Mesenchymal stem cell (in vitro differentiated cells and primary cell): Measurements from ENCODE around the gene MRPL1.

Source experiments
- DNase-seq: peaks from one replicate; pipeline ENCODE4 v3.0.0-alpha.2; 2013
- H2AFZ ChIP-seq: one replicate; pipeline ENCODE4 v1.6.1; 2013; ENCODE audit warnings: low read depth, mild to moderate bottlenecking, control low read depth, inconsistent platforms, low read length, moderate library complexity
- H2AK5ac ChIP-seq: 2 replicates; pipeline ENCODE4 v1.6.1; 2013; ENCODE audit warnings: low read length, moderate library complexity, mild to moderate bottlenecking, inconsistent platforms; ENCODE audit not compliant: severe bottlenecking
- H2BK120ac ChIP-seq: one replicate; pipeline ENCODE4 v1.6.1; 2013; ENCODE audit warnings: low read depth, mild to moderate bottlenecking, inconsistent platforms, low read length, moderate library complexity
- H2BK12ac ChIP-seq, 2 experiments: one replicate each; pipeline ENCODE4 v1.6.1; 2013; ENCODE audit warnings: inconsistent platforms in 2 of 2, low read length in 2 of 2, mild to moderate bottlenecking in 2 of 2, moderate library complexity in 2 of 2, control low read depth in 1 of 2
- H2BK15ac ChIP-seq: one replicate; pipeline ENCODE4 v1.6.1; 2013; ENCODE audit warnings: mild to moderate bottlenecking, low read depth, inconsistent platforms; ENCODE audit not compliant: poor library complexity, severe bottlenecking
- H2BK5ac ChIP-seq: 2 replicates; pipeline ENCODE4 v1.6.1; 2013; ENCODE audit warnings: low read depth, mild to moderate bottlenecking, low read length, control low read depth, inconsistent platforms; ENCODE audit not compliant: poor library complexity, severe bottlenecking
- H3K14ac ChIP-seq, 2 experiments: one replicate each; pipeline ENCODE4 v1.6.1; 2013; ENCODE audit warnings: inconsistent platforms in 2 of 2, low read length in 2 of 2, control low read depth in 1 of 2, mild to moderate bottlenecking in 1 of 2, moderate library complexity in 1 of 2
- H3K18ac ChIP-seq, 2 experiments: one replicate each; pipeline ENCODE4 v1.6.1; 2013; ENCODE audit warnings: inconsistent platforms in 2 of 2, low read length in 2 of 2, control low read depth in 1 of 2, low read depth in 1 of 2, mild to moderate bottlenecking in 1 of 2
- H3K23ac ChIP-seq, 2 experiments: one replicate each; pipeline ENCODE4 v1.6.1; 2013; ENCODE audit warnings: inconsistent platforms in 2 of 2, low read length in 2 of 2, mild to moderate bottlenecking in 2 of 2, moderate library complexity in 2 of 2, control low read depth in 1 of 2
- H3K27ac ChIP-seq: 2 replicates; pipeline ENCODE4 v1.5.1; 2013; ENCODE audit warnings: mild to moderate bottlenecking, moderate library complexity, low read length, control low read depth, inconsistent platforms; ENCODE audit not compliant: poor library complexity, severe bottlenecking
- H3K27me3 ChIP-seq, 2 experiments: 2 replicates each; pipeline versions ENCODE4 v1.6.1 to v1.7.0; 2013; ENCODE audit warnings: low read length in 2 of 2, mild to moderate bottlenecking in 2 of 2, moderate library complexity in 2 of 2, control low read depth in 1 of 2, inconsistent platforms in 1 of 2; ENCODE audit not compliant: control insufficient read depth in 1 of 2, insufficient read depth in 1 of 2
- H3K36me3 ChIP-seq, 2 experiments: 2 replicates each; pipeline versions ENCODE4 v1.6.1 to v1.7.0; 2013; ENCODE audit warnings: low read length in 2 of 2, control low read depth in 1 of 2, inconsistent platforms in 1 of 2, low read depth in 1 of 2, mild to moderate bottlenecking in 1 of 2; ENCODE audit not compliant: insufficient read depth in 2 of 2, control insufficient read depth in 1 of 2
- H3K4ac ChIP-seq, 2 experiments: one replicate each; pipeline ENCODE4 v1.6.1; 2013; ENCODE audit warnings: inconsistent platforms in 2 of 2, low read length in 2 of 2, mild to moderate bottlenecking in 2 of 2, moderate library complexity in 2 of 2, control low read depth in 1 of 2, low read depth in 1 of 2
- H3K4me1 ChIP-seq: 2 replicates; pipeline ENCODE4 v1.6.1; 2013; ENCODE audit warnings: low read depth, low read length, control low read depth; ENCODE audit not compliant: control insufficient read depth, insufficient read depth
- H3K4me2 ChIP-seq: 2 replicates; pipeline ENCODE4 v1.6.1; 2013; ENCODE audit warnings: low read length, mild to moderate bottlenecking, inconsistent platforms; ENCODE audit not compliant: poor library complexity, severe bottlenecking
- H3K4me3 ChIP-seq, 2 experiments: 2 replicates each; pipeline versions ENCODE4 v1.5.1 to v1.7.0; 2013; ENCODE audit warnings: low read length in 2 of 2, mild to moderate bottlenecking in 2 of 2, control low read depth in 1 of 2, low read depth in 1 of 2; ENCODE audit not compliant: insufficient read depth in 1 of 2
- H3K79me1 ChIP-seq: replicated peaks from 2 replicates; pipeline ENCODE4 v1.6.1; 2013; ENCODE audit warnings: mild to moderate bottlenecking, control low read depth, low read length, inconsistent platforms; ENCODE audit not compliant: poor library complexity, severe bottlenecking
- H3K9ac ChIP-seq: 2 replicates; pipeline ENCODE4 v1.7.0; 2013; ENCODE audit warnings: mild to moderate bottlenecking, low read length, moderate library complexity
- H3K9me3 ChIP-seq: 2 replicates; pipeline ENCODE4 v1.7.0; 2013; ENCODE audit warnings: mild to moderate bottlenecking, low read length; ENCODE audit not compliant: control insufficient read depth
- H4K8ac ChIP-seq: one replicate; pipeline ENCODE4 v1.6.1; 2013; ENCODE audit warnings: inconsistent platforms, mild to moderate bottlenecking, low read length, moderate library complexity
- H4K91ac ChIP-seq: one replicate; pipeline ENCODE4 v1.6.1; 2013; ENCODE audit warnings: mild to moderate bottlenecking, low read length, inconsistent platforms
- WGBS: methylation state at CpG from one replicate; pipeline ENCODE4 v1.1.7; 2013; ENCODE audit warnings: mixed read lengths; 5-methylcytosine and 5-hydroxymethylcytosine counted together

Gene MRPL1

GRCh38 chr4:77849278-77849965, 13.2 kb upstream of the MRPL1 start:
- Histone ChIP-seq H3K27me3 (no peaks in the 10 kb centered on the region), H2BK15ac (no peak overlapping the region), H3K14ac (no peak overlapping the region), H3K23ac (no peak overlapping the region), H3K27ac (no peak overlapping the region), H4K91ac (no peak overlapping the region), H3K4me3 (no peak overlapping the region), H3K4ac (no peak overlapping the region), H3K9ac (no peak overlapping the region), H2BK5ac (no peak overlapping the region), H3K36me3 (no peaks in the 10 kb centered on the region), H4K8ac (no peak overlapping the region), H3K4me1 (no peaks in the 10 kb centered on the region), H3K4me2 (no peak overlapping the region), H2BK12ac (no peak overlapping the region), H3K18ac (no peak overlapping the region), H3K79me1 (no peaks in the 10 kb centered on the region), H3K9me3 (no peaks in the 10 kb centered on the region), H2BK120ac (no peak overlapping the region), H2AFZ (no peak overlapping the region), H2AK5ac (no peak overlapping the region)
- no peak for DNase-seq
- WGBS, result 94% methylated on average over 12 of the region's 12 CpGs

GRCh38 chr4:77852892-77853495, 9.6 kb upstream of the MRPL1 start:
- WGBS, result 92% methylated on average over 6 of the region's 7 CpGs
- no peak for DNase-seq
- Histone ChIP-seq H3K4me2 (no peak overlapping the region), H3K4ac (no peak overlapping the region), H3K23ac (no peak overlapping the region), H2AFZ (peak overlapping the region; percentile 53), H2BK120ac (no peak overlapping the region), H2BK15ac (no peak overlapping the region), H2BK12ac (no peak overlapping the region), H2BK5ac (no peak overlapping the region), H3K4me3 (no peak overlapping the region), H3K4me1 (no peaks in the 10 kb centered on the region), H3K27ac (no peak overlapping the region), H4K8ac (no peak overlapping the region), H3K9me3 (no peaks in the 10 kb centered on the region), H3K9ac (no peak overlapping the region), H3K14ac (no peak overlapping the region), H3K27me3 (no peaks in the 10 kb centered on the region), H2AK5ac (no peak overlapping the region), H3K79me1 (no peaks in the 10 kb centered on the region), H3K18ac (no peak overlapping the region), H3K36me3 (no peaks in the 10 kb centered on the region), H4K91ac (no peak overlapping the region)

GRCh38 chr4:77854431-77855111, 8.1 kb upstream of the MRPL1 start:
- H3K23ac ChIP-seq, result no peak overlapping the region
- no peaks in the 10 kb centered on the region for H3K9me3 ChIP-seq
- H3K4me2 ChIP-seq, result no peak overlapping the region
- H2AFZ ChIP-seq, result no peak overlapping the region
- H3K79me1 ChIP-seq, result no peaks in the 10 kb centered on the region
- no peak overlapping the region for H2BK5ac ChIP-seq
- WGBS, result 60% methylated on average over 1 of the region's 7 CpGs
- no peak overlapping the region for H2BK15ac ChIP-seq
- no peak overlapping the region for H2AK5ac ChIP-seq
- H2BK120ac ChIP-seq, result no peak overlapping the region
- H2BK12ac ChIP-seq, result no peak overlapping the region
- no peak overlapping the region for H4K8ac ChIP-seq
- no peaks in the 10 kb centered on the region for H3K4me1 ChIP-seq
- H3K27ac ChIP-seq, result no peak overlapping the region
- no peak overlapping the region for H3K9ac ChIP-seq
- no peak overlapping the region for H3K4me3 ChIP-seq
- H3K36me3 ChIP-seq, result no peaks in the 10 kb centered on the region
- DNase-seq, result no peak
- H3K4ac ChIP-seq, result no peak overlapping the region
- H3K14ac ChIP-seq, result no peak overlapping the region
- no peaks in the 10 kb centered on the region for H3K27me3 ChIP-seq
- H3K18ac ChIP-seq, result no peak overlapping the region
- H4K91ac ChIP-seq, result no peak overlapping the region

GRCh38 chr4:77856152-77856551, 6.5 kb upstream of the MRPL1 start:
- no peaks in the 10 kb centered on the region for H3K4me1 ChIP-seq
- H3K9ac ChIP-seq, result no peak overlapping the region
- no peak overlapping the region for H2BK120ac ChIP-seq
- H3K79me1 ChIP-seq, result no peaks in the 10 kb centered on the region
- H3K4me2 ChIP-seq, result no peak overlapping the region
- H3K23ac ChIP-seq, result no peak overlapping the region
- H3K18ac ChIP-seq, result no peak overlapping the region
- no peak overlapping the region for H3K4ac ChIP-seq
- H3K27ac ChIP-seq, result no peak overlapping the region
- H4K91ac ChIP-seq, result no peak overlapping the region
- H2BK12ac ChIP-seq, result no peak overlapping the region
- no peak overlapping the region for H3K14ac ChIP-seq
- no CpG with 5 or more reads among the region's 1 CpG for WGBS
- H2BK5ac ChIP-seq, result no peak overlapping the region
- H3K27me3 ChIP-seq, result no peaks in the 10 kb centered on the region
- H2BK15ac ChIP-seq, result no peak overlapping the region
- H2AFZ ChIP-seq, result no peak overlapping the region
- no peak overlapping the region for H3K4me3 ChIP-seq
- no peaks in the 10 kb centered on the region for H3K36me3 ChIP-seq
- no peak overlapping the region for H4K8ac ChIP-seq
- no peak for DNase-seq
- H3K9me3 ChIP-seq, result no peaks in the 10 kb centered on the region
- no peak overlapping the region for H2AK5ac ChIP-seq
